Activated T-cell treated with anti-CD3 and anti-CD28 coated beads for 24 hours (primary cell): ENCODE data around the gene UTY.

Source experiments
- DNase-seq: peaks from one replicate; pipeline ENCODE4 v3.0.0-alpha.2; 2020; ENCODE audit warnings: low read depth

Gene UTY

DNA sequence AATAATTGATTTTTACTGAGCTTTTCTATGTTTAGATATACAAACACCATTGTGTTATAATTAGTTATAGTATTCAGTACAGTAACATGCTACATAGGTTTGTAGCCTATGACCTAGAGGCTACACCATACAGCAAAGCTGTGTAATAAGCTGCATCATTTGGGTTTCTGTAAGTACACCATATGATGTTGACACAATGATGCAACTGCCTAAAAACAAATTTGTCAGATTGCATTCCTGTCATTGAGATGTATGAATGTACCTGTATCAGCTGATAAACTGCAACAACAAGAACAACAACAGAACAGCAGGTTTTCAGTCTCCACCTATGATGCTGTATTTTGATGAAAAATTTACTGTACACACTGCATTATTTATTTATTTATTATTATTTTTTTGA lies 64.3 kb downstream of the UTY start:
- DNase-seq: no peak

DNA sequence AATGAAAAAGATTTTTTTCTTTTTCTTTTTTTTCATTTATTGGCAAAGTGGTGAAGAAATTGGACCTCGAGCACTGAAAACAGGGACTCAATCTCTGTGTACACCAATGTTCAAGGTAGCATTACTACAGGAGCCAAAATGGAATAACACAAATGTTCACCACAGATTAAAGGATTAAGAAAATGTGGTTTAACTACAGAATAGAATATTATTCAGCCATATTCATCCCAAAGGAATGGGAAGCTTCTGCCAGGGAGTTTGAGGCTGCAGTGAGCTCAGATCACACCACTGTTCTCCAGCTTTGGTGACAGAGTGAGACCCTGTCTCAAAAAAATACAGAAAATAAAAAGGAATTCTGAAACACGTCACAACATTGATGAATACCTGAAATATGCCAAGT lies 81.0 kb downstream of the UTY start:
- no peak for DNase-seq

- DNase-seq: no peak
Observed at GRCh38 chrY:13381110-13381683, 98.6 kb downstream of the UTY start.

- DNase-seq: no peak
Observed at GRCh38 chrY:13370868-13371800, 108.7 kb downstream of the UTY start.

- DNase-seq: no peak
Observed at GRCh38 chrY:13370245-13370644, 109.6 kb downstream of the UTY start.

DNA sequence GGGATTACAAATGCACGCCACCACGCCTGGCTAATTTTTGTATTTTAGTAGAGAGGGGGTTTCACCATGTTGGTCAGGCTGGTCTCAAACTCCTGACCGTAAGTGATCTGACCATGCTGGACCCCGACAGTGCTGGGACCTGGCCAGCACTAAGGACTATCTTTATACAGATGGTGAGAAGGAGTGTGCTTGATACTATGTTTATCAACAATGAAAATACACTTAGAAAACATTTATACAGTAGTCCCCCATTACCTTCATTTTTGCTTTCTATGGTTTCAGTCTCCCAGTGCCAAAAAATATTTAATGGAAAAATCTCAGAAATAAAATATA lies 111.4 kb downstream of the UTY start:
- DNase-seq: no peak

GRCh38 chrY:13363641-13364040 lies 116.2 kb downstream of the UTY start:
- no peak for DNase-seq

DNA sequence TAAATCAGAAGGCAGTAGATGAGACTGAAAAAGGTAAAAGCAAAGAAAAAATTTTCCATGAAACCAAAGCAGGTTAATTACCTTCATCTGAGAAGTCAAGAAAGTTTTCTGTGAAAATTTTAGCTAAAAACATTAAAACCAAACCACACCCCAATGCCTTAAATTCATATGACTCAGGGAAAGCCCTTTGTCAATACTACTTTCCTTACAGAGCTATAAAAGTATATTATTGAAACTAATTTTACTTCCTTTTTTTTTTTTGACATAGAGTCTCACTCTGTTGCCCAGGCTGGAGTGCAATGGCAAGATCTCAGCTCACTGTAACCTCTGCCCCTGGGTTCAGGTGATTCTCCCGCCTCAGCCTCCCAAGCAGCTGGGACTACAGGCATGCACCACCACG lies 117.2 kb downstream of the UTY start:
- DNase-seq: no peak

DNA sequence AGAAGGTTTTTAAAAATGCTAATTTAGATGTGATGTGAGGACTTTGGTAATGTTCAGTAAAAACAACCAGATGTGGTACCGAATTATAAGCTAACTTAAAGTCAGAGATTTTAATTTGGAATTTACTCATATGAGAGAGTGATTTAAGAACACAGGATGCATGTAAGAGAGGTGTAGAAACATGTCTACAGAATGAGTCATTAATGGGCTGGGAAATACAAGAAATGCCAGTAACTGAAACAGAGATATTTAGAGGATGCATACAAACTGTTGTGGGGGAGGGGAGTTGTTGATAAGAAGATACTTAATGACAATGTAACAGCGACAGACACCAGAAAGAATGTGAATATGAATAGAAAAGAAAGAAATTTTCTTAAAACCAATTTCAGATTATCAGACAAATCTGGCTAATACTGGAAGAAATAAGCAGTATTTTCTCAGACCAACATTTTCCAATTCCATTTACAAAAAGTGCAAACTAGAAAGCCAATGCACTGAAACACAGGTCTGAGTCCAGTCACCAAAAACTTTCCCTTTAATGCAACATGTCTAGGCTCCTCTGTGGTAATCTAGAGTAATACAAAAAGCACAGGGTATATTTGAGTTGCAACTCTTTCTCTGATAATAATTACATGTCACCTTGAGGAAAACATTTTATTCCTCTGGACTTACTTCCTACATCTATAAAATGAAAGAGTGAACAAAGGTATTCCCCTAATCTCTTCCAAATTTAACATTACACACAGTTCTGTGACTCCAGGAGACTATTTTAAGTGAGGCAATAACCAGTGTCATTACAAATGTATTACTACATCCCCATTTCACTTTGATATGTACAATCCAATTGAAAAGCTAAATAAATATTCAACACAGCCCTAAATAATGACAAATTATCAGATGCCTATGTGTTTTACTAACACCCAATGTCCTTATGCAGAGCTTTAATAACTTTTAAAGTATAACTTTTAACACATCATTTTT lies 117.9 kb downstream of the UTY start:
- DNase-seq: no peak

DNA sequence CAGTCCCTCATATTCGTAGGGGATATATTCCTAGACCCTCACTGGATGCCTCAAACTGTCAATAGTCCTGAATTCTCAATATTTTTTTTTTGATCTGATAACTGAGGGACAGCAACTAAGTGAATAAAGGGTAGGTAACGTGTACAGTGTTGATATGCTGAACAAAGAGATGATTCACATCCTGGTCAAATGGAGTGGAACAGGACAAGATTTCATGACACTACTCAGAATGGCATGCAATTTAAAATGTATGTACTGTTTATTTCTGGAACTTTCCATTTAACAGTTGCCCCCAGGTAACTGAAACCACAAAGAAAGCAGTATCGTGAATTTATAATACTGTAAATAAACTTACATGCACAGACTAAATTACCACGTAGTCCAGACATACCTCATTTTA lies 128.4 kb downstream of the UTY start:
- DNase-seq: no peak

GRCh38 chrY:13347106-13347505 lies 132.7 kb downstream of the UTY start:
- no peak for DNase-seq

- DNase-seq: no peak
Observed at GRCh38 chrY:13345549-13345948, 134.3 kb downstream of the UTY start.

- peak; percentile 38 for DNase-seq
Observed at GRCh38 chrY:13343307-13343946, 136.4 kb downstream of the UTY start.

GRCh38 chrY:13339939-13340338 lies 139.9 kb downstream of the UTY start:
- no peak for DNase-seq

- no peak for DNase-seq
Observed at GRCh38 chrY:13339381-13339780, 140.5 kb downstream of the UTY start.

- DNase-seq: no peak
Observed at GRCh38 chrY:13338711-13339110, 141.1 kb downstream of the UTY start.

DNA sequence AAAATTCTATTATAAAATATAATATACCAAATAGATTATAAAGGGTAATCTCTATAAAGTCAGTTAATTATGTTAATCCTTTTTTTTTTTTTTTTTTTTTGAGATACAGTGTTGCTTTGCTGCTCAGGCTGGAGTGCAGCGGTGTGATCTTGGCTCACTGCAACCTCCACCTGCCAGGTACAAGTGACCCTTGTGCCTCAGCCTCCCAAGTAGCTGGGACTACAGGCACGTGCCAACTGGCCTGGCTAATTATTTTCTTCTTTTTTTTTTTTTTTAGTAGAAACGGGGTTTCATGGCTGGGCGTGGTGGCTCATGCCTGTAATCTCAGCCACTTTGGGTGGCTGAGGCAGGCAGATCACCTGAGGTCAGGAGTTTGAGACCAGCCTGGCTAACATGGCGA lies 141.9 kb downstream of the UTY start:
- no peak for DNase-seq

- no peak for DNase-seq
Observed at GRCh38 chrY:13333791-13334190, 146.0 kb downstream of the UTY start.

DNA sequence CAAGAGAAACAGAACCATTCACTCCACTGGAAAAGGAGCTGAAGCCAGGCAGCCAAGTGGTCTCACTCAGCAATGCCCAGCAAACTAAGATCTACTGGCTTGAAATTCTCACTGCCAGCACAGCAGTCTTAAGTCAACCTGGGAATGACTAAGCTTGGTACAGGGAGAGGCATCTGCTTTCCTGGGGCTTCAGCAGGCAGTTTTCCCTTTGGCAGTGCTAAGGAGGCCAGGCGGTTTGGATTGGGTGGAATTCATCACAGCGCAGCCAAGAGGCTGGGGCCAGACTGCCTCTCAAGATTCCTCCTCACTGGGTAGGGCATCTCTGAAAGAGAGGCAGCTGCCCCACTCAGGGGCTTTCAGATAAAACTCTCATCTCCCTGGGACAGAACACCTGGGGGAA lies 149.2 kb downstream of the UTY start:
- DNase-seq: no peak

- DNase-seq: no peak
Observed at GRCh38 chrY:13312966-13313365, 166.9 kb downstream of the UTY start.

DNA sequence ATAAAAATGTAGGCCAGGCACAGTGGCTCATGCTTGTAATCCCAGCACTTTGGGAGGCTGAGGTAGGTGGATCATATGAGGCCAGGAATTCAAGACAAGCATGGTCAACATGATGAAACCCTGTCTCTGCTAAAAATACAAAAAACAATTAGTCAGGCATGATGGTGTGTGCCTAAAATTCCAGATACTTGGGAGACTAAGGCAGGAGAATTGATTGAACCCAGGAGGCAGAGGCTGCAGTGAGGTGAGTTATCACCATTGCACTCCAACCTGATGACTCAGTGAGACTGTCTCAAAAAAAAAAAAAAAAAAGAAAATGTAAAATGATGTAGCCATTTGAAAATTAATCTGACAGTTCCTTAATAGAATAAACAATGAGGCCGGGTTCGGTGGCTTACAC lies 171.9 kb downstream of the UTY start:
- no peak for DNase-seq

DNA sequence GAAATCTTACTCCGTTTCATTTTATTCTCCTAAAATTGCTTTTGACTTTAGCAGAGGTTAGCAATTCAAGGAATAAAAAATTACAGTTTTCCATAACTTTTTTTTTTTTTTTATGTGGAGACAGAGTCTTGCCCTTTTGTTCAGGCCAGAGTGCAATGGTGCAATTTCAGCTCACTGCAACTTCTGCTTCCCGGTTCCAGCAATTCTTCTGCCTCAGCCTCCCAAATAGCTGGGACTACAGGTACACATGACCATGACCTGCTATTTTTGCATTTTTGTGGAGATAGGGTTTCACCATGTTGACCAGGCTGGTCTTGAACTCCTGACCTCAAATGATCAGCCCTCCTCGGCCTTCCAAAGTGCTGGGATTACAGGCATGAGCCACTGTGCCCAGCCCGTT lies 179.0 kb downstream of the UTY start:
- DNase-seq: no peak
